H9 (cell line): ENCODE results near the gene ECE1. TPM values are rescaled to one million over a fixed set of nuclear protein-coding genes. Genes with fewer than 3 reads are reported as not detected.

Experiments used
- DNase-seq: peaks from one replicate; pipeline ENCODE4 v3.0.0-alpha.2; 2017
- H2AFZ ChIP-seq: one replicate; pipeline ENCODE4 v1.6.1; 2013; ENCODE audit warnings: mild to moderate bottlenecking, low read length, control low read depth, moderate library complexity
- H2AK5ac ChIP-seq: 2 replicates; pipeline ENCODE4 v1.6.1; 2013; ENCODE audit warnings: low read length, control low read depth, mixed read lengths; ENCODE audit not compliant: insufficient read length
- H2BK120ac ChIP-seq: one replicate; pipeline ENCODE4 v1.6.1; 2013; ENCODE audit warnings: low read depth, mild to moderate bottlenecking, low read length, control low read depth, inconsistent platforms; ENCODE audit not compliant: poor library complexity, severe bottlenecking
- H2BK12ac ChIP-seq: 2 replicates; pipeline ENCODE4 v1.6.1; 2013; ENCODE audit warnings: low read length, control low read depth, mixed read lengths, low read depth; ENCODE audit not compliant: insufficient read length
- H2BK15ac ChIP-seq: 2 replicates; pipeline ENCODE4 v1.6.1; 2013; ENCODE audit warnings: low read depth, low read length, control low read depth
- H2BK20ac ChIP-seq: one replicate; pipeline ENCODE4 v1.6.1; 2013; ENCODE audit warnings: low read depth, mild to moderate bottlenecking, low read length, control low read depth, inconsistent platforms; ENCODE audit not compliant: poor library complexity, severe bottlenecking
- H2BK5ac ChIP-seq: 2 replicates; pipeline ENCODE4 v1.6.1; 2013; ENCODE audit warnings: low read length, control low read depth, mixed read lengths; ENCODE audit not compliant: insufficient read length
- H3K14ac ChIP-seq: 2 replicates; pipeline ENCODE4 v1.6.1; 2013; ENCODE audit warnings: low read length, control low read depth; ENCODE audit not compliant: insufficient read depth
- H3K18ac ChIP-seq: 2 replicates; pipeline ENCODE4 v1.6.1; 2013; ENCODE audit warnings: low read depth, mild to moderate bottlenecking, mixed read lengths, low read length, control low read depth; ENCODE audit not compliant: insufficient read length
- H3K23ac ChIP-seq: 2 replicates; pipeline ENCODE4 v1.6.1; 2013; ENCODE audit warnings: low read length, control low read depth, mixed read lengths, low read depth; ENCODE audit not compliant: insufficient read length
- H3K23me2 ChIP-seq: 2 replicates; pipeline ENCODE4 v1.6.1; 2013; ENCODE audit warnings: low read depth, mild to moderate bottlenecking, mixed read lengths, low read length, control low read depth; ENCODE audit not compliant: insufficient read length, poor library complexity, severe bottlenecking
- H3K27ac ChIP-seq: 2 replicates; pipeline ENCODE4 v1.5.1; 2013; ENCODE audit warnings: low read length, control low read depth, mixed read lengths, low read depth; ENCODE audit not compliant: insufficient read length
- H3K27me3 ChIP-seq: 2 replicates; pipeline ENCODE4 v1.6.1; 2013; ENCODE audit warnings: low read length, control low read depth, inconsistent platforms; ENCODE audit not compliant: insufficient read depth
- H3K4ac ChIP-seq: 2 replicates; pipeline ENCODE4 v1.6.1; 2013; ENCODE audit warnings: low read depth, mild to moderate bottlenecking, control low read depth, inconsistent platforms, low read length, moderate library complexity
- H3K4me1 ChIP-seq: 2 replicates; pipeline ENCODE4 v1.6.1; 2013; ENCODE audit warnings: low read length, control low read depth, inconsistent platforms; ENCODE audit not compliant: insufficient read depth
- H3K4me2 ChIP-seq: 2 replicates; pipeline ENCODE4 v1.6.1; 2013; ENCODE audit warnings: low read length, control low read depth, mixed read lengths; ENCODE audit not compliant: insufficient read length, insufficient read depth
- H3K56ac ChIP-seq: 2 replicates; pipeline ENCODE4 v1.6.1; 2013; ENCODE audit warnings: low read depth, mild to moderate bottlenecking, mixed read lengths, low read length, control low read depth; ENCODE audit not compliant: insufficient read length
- H3K79me1 ChIP-seq: 2 replicates; pipeline ENCODE4 v1.6.1; 2013; ENCODE audit warnings: low read depth, mild to moderate bottlenecking, moderate library complexity, low read length, control low read depth, inconsistent platforms; ENCODE audit not compliant: insufficient read depth, poor library complexity, severe bottlenecking
- H3K79me2 ChIP-seq: 2 replicates; pipeline ENCODE4 v1.6.1; 2013; ENCODE audit warnings: low read length, control low read depth, inconsistent platforms; ENCODE audit not compliant: insufficient read depth
- H3K9ac ChIP-seq: 2 replicates; pipeline ENCODE4 v1.6.1; 2013; ENCODE audit warnings: low read length, control low read depth, mixed read lengths; ENCODE audit not compliant: insufficient read length; ENCODE audit errors: extremely low read depth
- H3K9me3 ChIP-seq: one replicate; pipeline ENCODE4 v1.6.1; 2013; ENCODE audit warnings: low read depth, low read length, inconsistent platforms; ENCODE audit not compliant: control insufficient read depth
- H3T11ph ChIP-seq: one replicate; pipeline ENCODE4 v1.6.1; 2013; ENCODE audit warnings: mild to moderate bottlenecking, low read length, control low read depth, inconsistent platforms
- H4K20me1 ChIP-seq: one replicate; pipeline ENCODE4 v1.6.1; 2013; ENCODE audit not compliant: control insufficient read depth, insufficient read length, insufficient read depth
- H4K5ac ChIP-seq: 2 replicates; pipeline ENCODE4 v1.6.1; 2013; ENCODE audit warnings: low read depth, mild to moderate bottlenecking, mixed read lengths, low read length, control low read depth; ENCODE audit not compliant: insufficient read length
- H4K8ac ChIP-seq: replicated peaks from 2 replicates; pipeline ENCODE4 v1.6.1; 2013; ENCODE audit warnings: low read length, control low read depth, mixed read lengths, low read depth; ENCODE audit not compliant: insufficient read length
- H4K91ac ChIP-seq: 2 replicates; pipeline ENCODE4 v1.6.1; 2013; ENCODE audit warnings: low read depth, mild to moderate bottlenecking, moderate library complexity, mixed read lengths, low read length, control low read depth; ENCODE audit not compliant: insufficient read length
- H3K27ac Mint-ChIP-seq, 3 experiments: 2 replicates in 2 of 3; 3 replicates in 1 of 3; pipeline ENCODE4 v1.8.0; 2020 to 2021; ENCODE audit warnings: mixed read lengths in 3 of 3, mild to moderate bottlenecking in 1 of 3, moderate library complexity in 1 of 3
- H3K27me3 Mint-ChIP-seq: 2 replicates; pipeline ENCODE4 v1.8.0; 2021; ENCODE audit warnings: low read depth, mild to moderate bottlenecking, moderate library complexity, mixed read lengths
- H3K36me3 Mint-ChIP-seq, 3 experiments: 2 replicates in 2 of 3; 3 replicates in 1 of 3; pipeline ENCODE4 v1.8.0; 2020 to 2021; ENCODE audit warnings: low read depth in 3 of 3, mixed read lengths in 3 of 3; ENCODE audit not compliant: insufficient read depth in 1 of 3
- H3K4me1 Mint-ChIP-seq, 2 experiments: 2 replicates each; pipeline ENCODE4 v1.8.0; 2020; ENCODE audit warnings: mixed read lengths in 2 of 2
- H3K4me3 Mint-ChIP-seq, 2 experiments: 2 replicates in 1 of 2; 3 replicates in 1 of 2; pipeline ENCODE4 v1.8.0; 2020 to 2021; ENCODE audit warnings: mild to moderate bottlenecking in 2 of 2, mixed read lengths in 2 of 2, moderate library complexity in 1 of 2
- H3K9me3 Mint-ChIP-seq, 2 experiments: 2 replicates in 1 of 2; 3 replicates in 1 of 2; pipeline ENCODE4 v1.8.0; 2020; ENCODE audit warnings: mild to moderate bottlenecking in 2 of 2, mixed read lengths in 2 of 2, moderate library complexity in 1 of 2
- CTCF ChIP-seq: fragments of 200-600 bp; sonication (generic); conservative IDR thresholded peaks from 3 replicates; pipeline ENCODE4 v1.8.0; 2021; ENCODE audit warnings: antibody characterized with exemption, mild to moderate bottlenecking
- WGBS: extraction: QIAGEN DNeasy Blood & Tissue Kit; methylation state at CpG from one replicate; pipeline ENCODE4 v1.1.7; 2013; ENCODE audit warnings: missing lambda C conversion rate, low lambda C conversion rate, mixed read lengths; ENCODE audit not compliant: insufficient read length; ENCODE audit errors: extremely low coverage; 5-methylcytosine and 5-hydroxymethylcytosine counted together
- total RNA-seq: library from RNA; stranded (reverse); gene quantifications from 2 replicates; pipeline ENCODE4 v1.2.1, GENCODE V29; 2021

ECE1 gene
- total RNA-seq, 1 experiment from 2014 or later, result 31.1 TPM

GRCh38 chr1:21305155-21305899, 15.1 kb upstream of the ECE1 start:
- Mint-ChIP-seq H3K27me3 (no peaks in the 10 kb centered on the region; the same call in 1 of the 2 replicates), H3K9me3 (peaks cover 0 to 3% of the 10 kb centered on the region in 2 experiments; a peak in 2 of 5 replicates), H3K4me1 (peaks cover 47 to 57% of the 10 kb centered on the region in 2 experiments), H3K27ac (peak overlapping the region; percentile 15 to 74 (median 42); a peak in 4 of 7 replicates), H3K36me3 (peaks cover 3 to 4% (median 3%) of the 10 kb centered on the region in 3 experiments; a peak in 5 of 7 replicates), H3K4me3 (no peak overlapping the region)
- H3K4ac ChIP-seq, result no peak overlapping the region
- H3K9ac ChIP-seq, result no peak overlapping the region
- no peak overlapping the region for H3K4me2 ChIP-seq
- no peak overlapping the region for H2AFZ ChIP-seq
- H4K20me1 ChIP-seq, result no peaks in the 10 kb centered on the region
- H4K91ac ChIP-seq, result no peak overlapping the region
- H3K9me3 ChIP-seq, result no peaks in the 10 kb centered on the region
- peaks cover 7% of the 10 kb centered on the region; the same call in 1 of the 2 replicates for H3K4me1 ChIP-seq
- H3K56ac ChIP-seq, result no peak overlapping the region
- no peak for TF ChIP-seq CTCF
- H3K79me2 ChIP-seq, result no peaks in the 10 kb centered on the region
- no peak overlapping the region for H2BK120ac ChIP-seq
- no peak overlapping the region for H2BK20ac ChIP-seq
- no peak overlapping the region for H3K14ac ChIP-seq
- no peak overlapping the region for H3K27ac ChIP-seq
- no peaks in the 10 kb centered on the region for H3K27me3 ChIP-seq
- H2BK15ac ChIP-seq, result no peak overlapping the region
- H4K8ac ChIP-seq, result no peak overlapping the region
- WGBS, result no CpG with 5 or more reads among the region's 16 CpGs
- no peak overlapping the region for H3T11ph ChIP-seq
- H2BK5ac ChIP-seq, result no peak overlapping the region
- H3K79me1 ChIP-seq, result no peaks in the 10 kb centered on the region
- H2AK5ac ChIP-seq, result no peak overlapping the region
- H3K23me2 ChIP-seq, result no peaks in the 10 kb centered on the region
- H3K18ac ChIP-seq, result no peak overlapping the region
- no peak overlapping the region for H2BK12ac ChIP-seq
- H3K23ac ChIP-seq, result no peak overlapping the region
- H4K5ac ChIP-seq, result no peak overlapping the region
- no peak for DNase-seq
